PC-3 (cell line): ENCODE results near the gene PSMB10.

ENCODE experiments used
- CTCF ChIP-seq: fragments of 300-600 bp; sonication (generic); conservative IDR thresholded peaks from 2 replicates; pipeline ENCODE4 v1.5.1; 2017; ENCODE audit warnings: antibody characterized with exemption, low read depth, mild to moderate bottlenecking, low read length
- EZH2 ChIP-seq: fragments of 300-600 bp; sonication (generic); IDR thresholded peaks from one replicate; pipeline ENCODE4 v1.6.1; 2017; ENCODE audit warnings: antibody characterized with exemption, mild to moderate bottlenecking, low read length; ENCODE audit not compliant: unreplicated experiment

GRCh38 chr16:67946966-67947558, 10.4 kb upstream of the PSMB10 start:
- no peak for TF ChIP-seq CTCF
- TF ChIP-seq EZH2 = no peak
